Adrenal gland (tissue), 5 donors: ENCODE results near the gene GALNT9.
"Not testable (repeated sequence)": the region's sequence is repeated elsewhere in the genome, so short reads cannot be mapped to it uniquely, and the experiment has no call there.

ENCODE experiments used
- CTCF ChIP-seq, 6 experiments: fragments of 450-650 bp in 4 of 6; fragments of 200-600 bp in 2 of 6; sonication (generic) in 1 of 6; IDR thresholded peaks; 1 replicate in 5 of 6; 2 replicates in 1 of 6; pipeline versions ENCODE4 v1.5.1 to v1.8.0; 2016 to 2021; ENCODE audit warnings: antibody characterized with exemption in 6 of 6, mild to moderate bottlenecking in 2 of 6, moderate library complexity in 1 of 6
- POLR2A ChIP-seq, 2 donors: fragments of 450-650 bp; IDR thresholded peaks; one replicate each; pipeline ENCODE4 v1.6.1; 2017; ENCODE audit warnings: antibody characterized with exemption in 2 of 2, mild to moderate bottlenecking in 2 of 2, moderate library complexity in 1 of 2
- donor health status: DM: no; HTN: no; CAD: no.

- not testable (repeated sequence) for TF ChIP-seq CTCF, POLR2A (IDR thresholded peaks at IDR 0.05)
Observed at GRCh38 chr12:132240669-132241007, 88.8 kb downstream of the GALNT9 start.
